A673 (cell line): Measurements from ENCODE around the gene BTLA.

Experiments
- EZH2 ChIP-seq: fragments of 200-600 bp; sonication (generic); IDR thresholded peaks from 2 replicates; pipeline ENCODE4 v1.6.1; 2017; ENCODE audit warnings: borderline replicate concordance, low read depth, mild to moderate bottlenecking, mixed read lengths, antibody characterized with exemption, low read length; ENCODE audit not compliant: poor library complexity, severe bottlenecking
- TF ChIP-seq, protein P1 (sequence below): fragments of 300-800, 200-600 bp; sonication (generic); conservative IDR thresholded peaks from 2 replicates; pipeline ENCODE4 v1.5.1; 2017; ENCODE audit warnings: low read depth, mild to moderate bottlenecking, antibody characterized with exemption, low read length, moderate library complexity, mixed read lengths

DNA sequence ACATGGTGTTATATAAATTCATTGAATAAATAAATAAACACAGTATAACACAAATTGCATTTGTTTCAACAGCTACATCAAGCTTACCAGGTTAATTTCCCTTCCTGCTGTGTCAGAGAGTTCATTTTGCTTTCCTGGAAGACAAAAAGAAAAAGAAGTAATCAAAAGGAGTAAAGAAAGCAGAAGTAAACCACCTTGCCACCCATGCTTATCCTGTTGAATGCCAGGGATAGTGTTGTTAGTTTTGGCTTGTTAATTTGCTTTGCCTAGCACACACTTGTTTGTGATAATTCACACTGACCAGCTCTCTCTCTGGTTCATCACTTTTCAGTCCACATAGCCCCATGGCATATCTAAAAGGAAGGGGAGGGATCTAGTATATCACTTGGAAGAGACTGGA is 29.6 kb downstream of the BTLA start:
- TF ChIP-seq EZH2: no peak
- TF ChIP-seq, protein P1, sequence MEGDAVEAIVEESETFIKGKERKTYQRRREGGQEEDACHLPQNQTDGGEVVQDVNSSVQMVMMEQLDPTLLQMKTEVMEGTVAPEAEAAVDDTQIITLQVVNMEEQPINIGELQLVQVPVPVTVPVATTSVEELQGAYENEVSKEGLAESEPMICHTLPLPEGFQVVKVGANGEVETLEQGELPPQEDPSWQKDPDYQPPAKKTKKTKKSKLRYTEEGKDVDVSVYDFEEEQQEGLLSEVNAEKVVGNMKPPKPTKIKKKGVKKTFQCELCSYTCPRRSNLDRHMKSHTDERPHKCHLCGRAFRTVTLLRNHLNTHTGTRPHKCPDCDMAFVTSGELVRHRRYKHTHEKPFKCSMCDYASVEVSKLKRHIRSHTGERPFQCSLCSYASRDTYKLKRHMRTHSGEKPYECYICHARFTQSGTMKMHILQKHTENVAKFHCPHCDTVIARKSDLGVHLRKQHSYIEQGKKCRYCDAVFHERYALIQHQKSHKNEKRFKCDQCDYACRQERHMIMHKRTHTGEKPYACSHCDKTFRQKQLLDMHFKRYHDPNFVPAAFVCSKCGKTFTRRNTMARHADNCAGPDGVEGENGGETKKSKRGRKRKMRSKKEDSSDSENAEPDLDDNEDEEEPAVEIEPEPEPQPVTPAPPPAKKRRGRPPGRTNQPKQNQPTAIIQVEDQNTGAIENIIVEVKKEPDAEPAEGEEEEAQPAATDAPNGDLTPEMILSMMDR: no peak
